Heart left ventricle (tissue), 16 donors: ENCODE data around the gene MARVELD3. TPM values are rescaled to one million over a fixed set of nuclear protein-coding genes. Genes with fewer than 3 reads are reported as not detected.

Source experiments
- ATAC-seq, 4 donors: fragments of 200-7000 bp; cut with Tn5 transposase; one replicate each; pipeline ENCODE4 v1.9.1; 2020 to 2022; ENCODE audit warnings: moderate library complexity in 4 of 4, mild to moderate bottlenecking in 3 of 4, moderate number of reproducible peaks in 1 of 4
- DNase-seq, 5 donors: peaks; one replicate each; pipeline ENCODE4 v3.0.0-alpha.2; 2020
- H3K27ac ChIP-seq, 12 donors: fragments of 200-600 bp; sonication (generic) in 4 of 12; one replicate each; pipeline versions ENCODE4 v1.5.0 to v1.8.0; 2016 to 2022; ENCODE audit warnings: mild to moderate bottlenecking in 2 of 12
- H3K27me3 ChIP-seq, 9 donors: fragments of 200-600 bp; sonication (generic) in 2 of 9; one replicate each; pipeline versions ENCODE4 v1.5.1 to v1.8.0; 2016 to 2022; ENCODE audit warnings: mild to moderate bottlenecking in 3 of 9
- H3K36me3 ChIP-seq, 9 donors: fragments of 200-600 bp; sonication (generic) in 2 of 9; one replicate each; pipeline versions ENCODE4 v1.5.0 to v1.8.0; 2018 to 2022; ENCODE audit warnings: mild to moderate bottlenecking in 2 of 9
- H3K4me1 ChIP-seq, 12 donors: fragments of 200-600 bp; sonication (generic) in 4 of 12; one replicate each; pipeline versions ENCODE4 v1.5.0 to v1.8.0; 2016 to 2022; ENCODE audit warnings: mild to moderate bottlenecking in 3 of 12
- H3K4me3 ChIP-seq, 12 donors: fragments of 200-600 bp; sonication (generic) in 4 of 12; one replicate each; pipeline versions ENCODE4 v1.5.0 to v1.8.0; 2017 to 2022; ENCODE audit warnings: mild to moderate bottlenecking in 9 of 12, moderate library complexity in 4 of 12
- H3K9me3 ChIP-seq, 12 donors: fragments of 200-600 bp; sonication (generic) in 4 of 12; one replicate each; pipeline versions ENCODE4 v1.5.0 to v1.8.0; 2016 to 2022; ENCODE audit warnings: mild to moderate bottlenecking in 1 of 12
- CTCF ChIP-seq, 12 donors: fragments of 200-600 bp; sonication (generic) in 4 of 12; IDR thresholded peaks; one replicate each; pipeline versions ENCODE4 v1.5.0 to v1.8.0; 2018 to 2022; ENCODE audit warnings: antibody characterized with exemption in 12 of 12, mild to moderate bottlenecking in 5 of 12
- POLR2A ChIP-seq, 2 donors: fragments of 450-650 bp; IDR thresholded peaks; one replicate each; pipeline ENCODE4 v1.6.1; 2017; ENCODE audit warnings: antibody characterized with exemption in 2 of 2, mild to moderate bottlenecking in 2 of 2, moderate library complexity in 2 of 2
- WGBS, 4 donors: extraction: QIAGEN DNeasy Blood & Tissue Kit in 2 of 4; methylation state at CpG; one replicate each; pipeline versions ENCODE4 v1.1.5 to v1.1.7; 2013 to 2018; 5-methylcytosine and 5-hydroxymethylcytosine counted together
- intact Hi-C, 10 donors: fragments of 100-400 bp; cut with DNase I; formaldehyde crosslinking; loops; one replicate each; pipeline versions ENCODE4 v1.11.1 to v1.14.2; 2022
- polyA plus RNA-seq, 2 donors: library from polyadenylated mRNA; stranded (reverse); fragments of 200-250 nt; gene quantifications; one replicate each; pipeline ENCODE4 v1.2.3, GENCODE V29; 2013
- total RNA-seq, 9 donors: library from RNA; depleted of rRNA in 2 of 9; stranded (reverse); fragments of >200 nt in 2 of 9; fragmentation: NEBNext Ultra II Directional in 3 of 9; extraction: Animal tissue kit (Norgen Biotek cat#: 25700) in 3 of 9; gene quantifications; one replicate each; pipeline versions ENCODE4 v1.1.0 to v1.2.4, GENCODE V29; 2016 to 2023
- donor health status: ischemic (EF 13 %, LVEDD 7.1; RV severe dilation, severe dysfunction).
- donor health status: healthy with polysubstance abuse.
- donor health status: DM: no; HTN: yes; CAD: no.
- donor health status: DM: no; HTN: no; CAD: no.
- donor health status: ischemic (EF 25% LVEDD 6.9; RV normal size, moderate dysfunction).
- donor health status: ischemic (EF 25% LVEDD 5.7; RV mildly dilated, moderate dysfunction).
- donor health status: healthy.
- donor health status: DM: yes; HTN: yes; CAD: no.
- donor health status: ischemic (EF 35%, LVEDD 5.7; RV mildly dilated, moderate dysfunction).
- donor health status: nonischemic (EF 11% LVEDD 7.7; RV severe dilation, severe dysfunction).
- donor health status: DM: yes; HTN: yes; CAD: no.
- donor health status: PGD.
- donor health status: ischemic (EF 29% LVEDD 5.4; RV normal size, mild dysfunction).
- donor health status: nonischemic (EF 23%, LVEDD 6.1; RV moderate dilation, normal function).

The MARVELD3 gene
- total and polyA plus RNA-seq, 11 donors: 0.14 TPM; not detected in 10

GRCh38 chr16:71648921-71649320 lies 22.9 kb downstream of the MARVELD3 start:
- TF ChIP-seq CTCF (IDR thresholded peaks at IDR 0.05) (peak in 3 of 12 donors; percentile 5 to 22 (median 18)), POLR2A (IDR thresholded peaks at IDR 0.05) (no peak)
- H3K36me3 ChIP-seq: peaks cover 0 to 79% (median 39%) of the 10 kb centered on the region in 9 donors

GRCh38 chr16:71649704-71650103 lies 23.7 kb downstream of the MARVELD3 start:
- ATAC-seq: no peak
- DNase-seq: no peak
- Histone ChIP-seq H3K36me3 (peaks cover 0 to 80% (median 42%) of the 10 kb centered on the region in 9 donors), H3K4me3 (no peak overlapping the region), H3K27me3 (no peaks in the 10 kb centered on the region), H3K4me1 (no peaks in the 10 kb centered on the region), H3K9me3 (no peaks in the 10 kb centered on the region), H3K27ac (no peak overlapping the region)
- 96 to 97% (median 97%) methylated on average over 7 of the region's 7 CpGs for WGBS, 4 donors
- no peak for TF ChIP-seq POLR2A (IDR thresholded peaks at IDR 0.05)
- no peak for TF ChIP-seq CTCF (IDR thresholded peaks at IDR 0.05)
- intact Hi-C loops: no loop called here

More at GRCh38 chr16:71648921-71649320, 22.9 kb downstream of the MARVELD3 start:
- no peaks in the 10 kb centered on the region for H3K9me3 ChIP-seq
- DNase-seq (no peak), ATAC-seq (peak in 1 of 4 donors; percentile 41)
- H3K4me1 ChIP-seq: no peaks in the 10 kb centered on the region
- intact Hi-C loops: no loop called here
- H3K27ac ChIP-seq: no peak overlapping the region
- H3K27me3 ChIP-seq: no peaks in the 10 kb centered on the region
- 76 to 95% (median 94%) methylated on average over 6 of the region's 6 CpGs for WGBS, 4 donors
- no peak overlapping the region for H3K4me3 ChIP-seq

- ATAC-seq: no peak
- intact Hi-C loops: no loop called here
- no peak for DNase-seq
- no peak overlapping the region for H3K4me3 ChIP-seq
- no peak for TF ChIP-seq CTCF (IDR thresholded peaks at IDR 0.05)
- no peak for TF ChIP-seq POLR2A (IDR thresholded peaks at IDR 0.05)
- 92 to 98% (median 95%) methylated on average over 4 of the region's 4 CpGs for whole genome bisulfite sequencing, 4 donors
- H3K27me3 ChIP-seq: no peaks in the 10 kb centered on the region
- no peak overlapping the region for H3K27ac ChIP-seq
- H3K4me1 ChIP-seq: no peaks in the 10 kb centered on the region
- H3K36me3 ChIP-seq: peaks cover under 1 to 89% (median 52%) of the 10 kb centered on the region in 9 donors
- H3K9me3 ChIP-seq: no peaks in the 10 kb centered on the region
Measured at GRCh38 chr16:71658771-71659170, 32.8 kb downstream of the MARVELD3 start.

- H3K4me1 ChIP-seq: no peaks in the 10 kb centered on the region
- intact Hi-C loops: no loop called here
Measured at GRCh38 chr16:71659471-71659870, 33.5 kb downstream of the MARVELD3 start.

More at GRCh38 chr16:71659471-71659870, 33.5 kb downstream of the MARVELD3 start:
- WGBS, 4 donors: 99 to 100% (median 100%) methylated on average over 2 of the region's 2 CpGs
- Histone ChIP-seq H3K27ac (no peak overlapping the region), H3K9me3 (no peaks in the 10 kb centered on the region), H3K36me3 (peaks cover 4 to 91% (median 54%) of the 10 kb centered on the region in 9 donors), H3K27me3 (no peaks in the 10 kb centered on the region), H3K4me3 (no peak overlapping the region)
- ATAC-seq (no peak), DNase-seq (no peak)
- TF ChIP-seq POLR2A (IDR thresholded peaks at IDR 0.05) (no peak), CTCF (IDR thresholded peaks at IDR 0.05) (no peak)
